H1 (cell line): ENCODE measurements around the gene HSPA1L. TPM values are rescaled to one million over a fixed set of nuclear protein-coding genes. Genes with fewer than 3 reads are reported as not detected.

Experiments used
- CTCF ChIA-PET: fragments of 300-600 bp; sonication (Branson Sonifier 250); formaldehyde crosslinking; loops from one replicate; lab custom pipeline; 2021; ENCODE audit not compliant: partially characterized antibody; lab: Charles Lee
- POLR2A ChIA-PET: fragments of 300-600 bp; sonication (Branson Sonifier 250); formaldehyde crosslinking; loops from one replicate; lab custom pipeline; 2021; ENCODE audit warnings: inconsistent platforms; ENCODE audit not compliant: partially characterized antibody; lab: Charles Lee
- DNase-seq, 2 experiments: peaks; one replicate each; pipeline versions ENCODE4 v3.0.0 to v3.0.0-alpha.2; 2010 to 2022; ENCODE audit warnings: low spot score in 2 of 2, low read depth in 1 of 2, mixed read lengths in 1 of 2
- FAIRE-seq: peaks from 2 replicates; lab custom pipeline; 2011; peaks lifted over from hg19 to GRCh38; lab: Jason Lieb, UNC
- H2AFZ ChIP-seq: 2 replicates; pipeline ENCODE4 v1.8.1; 2012; ENCODE audit warnings: low read length, inconsistent platforms
- H2AK5ac ChIP-seq: 2 replicates; pipeline ENCODE4 v1.6.1; 2013; ENCODE audit warnings: low read depth, low read length
- H2BK120ac ChIP-seq: replicated peaks from 2 replicates; pipeline ENCODE3; 2013; ENCODE audit warnings: low read depth, low read length, inconsistent platforms
- H2BK12ac ChIP-seq: 2 replicates; pipeline ENCODE4 v1.6.1; 2013; ENCODE audit warnings: low read depth, low read length
- H2BK15ac ChIP-seq: 2 replicates; pipeline ENCODE4 v1.6.1; 2013; ENCODE audit warnings: low read length
- H2BK20ac ChIP-seq: 2 replicates; pipeline ENCODE4 v1.6.1; 2013; ENCODE audit warnings: low read length
- H2BK5ac ChIP-seq: 2 replicates; pipeline ENCODE4 v1.6.1; 2013; ENCODE audit warnings: low read depth, low read length
- H3K14ac ChIP-seq: 2 replicates; pipeline ENCODE4 v1.6.1; 2013; ENCODE audit warnings: inconsistent platforms; ENCODE audit not compliant: insufficient read length
- H3K18ac ChIP-seq: 2 replicates; pipeline ENCODE4 v1.6.1; 2013; ENCODE audit warnings: low read length; ENCODE audit errors: extremely low read depth
- H3K23ac ChIP-seq: 2 replicates; pipeline ENCODE4 v1.6.1; 2013; ENCODE audit warnings: inconsistent platforms; ENCODE audit not compliant: insufficient read length
- H3K23me2 ChIP-seq: 2 replicates; pipeline ENCODE4 v1.6.1; 2013; ENCODE audit warnings: low read depth, low read length
- H3K27ac ChIP-seq: 2 replicates; pipeline ENCODE4 v1.6.1; 2011; ENCODE audit warnings: low read depth, low read length, inconsistent platforms
- H3K27me3 ChIP-seq, 4 experiments: replicated peaks in 1 of 4; 1 replicate in 1 of 4; 2 replicates in 3 of 4; pipeline versions ENCODE4 v1.6.1 to v1.8.1; 2011 to 2013; ENCODE audit warnings: low read length in 3 of 4, mild to moderate bottlenecking in 3 of 4, inconsistent platforms in 2 of 4, mixed read lengths in 2 of 4, moderate library complexity in 1 of 4; ENCODE audit not compliant: control insufficient read depth in 3 of 4, insufficient read depth in 3 of 4; ENCODE audit errors: extremely low read depth in 1 of 4
- H3K36me3 ChIP-seq, 4 experiments: 2 replicates each; pipeline versions ENCODE4 v1.6.1 to v1.8.1; 2011 to 2013; ENCODE audit warnings: mild to moderate bottlenecking in 4 of 4, low read length in 3 of 4, moderate library complexity in 2 of 4, control low read depth in 1 of 4, inconsistent platforms in 1 of 4; ENCODE audit not compliant: insufficient read depth in 4 of 4, control insufficient read depth in 2 of 4
- H3K4ac ChIP-seq: replicated peaks from 2 replicates; pipeline ENCODE3; 2013; ENCODE audit warnings: low read length, low read depth, mixed read lengths, inconsistent platforms; ENCODE audit not compliant: insufficient read length
- H3K4me1 ChIP-seq, 4 experiments: replicated peaks in 1 of 4; 1 replicate in 1 of 4; 2 replicates in 3 of 4; pipeline versions ENCODE4 v1.6.1 to v1.8.1; 2011 to 2013; ENCODE audit warnings: low read length in 3 of 4, inconsistent platforms in 2 of 4, mixed read lengths in 1 of 4; ENCODE audit not compliant: insufficient read depth in 4 of 4, control insufficient read depth in 3 of 4
- H3K4me2 ChIP-seq, 2 experiments: 2 replicates each; pipeline versions ENCODE4 v1.6.1 to v1.8.1; 2011 to 2013; ENCODE audit warnings: low read depth in 2 of 2, low read length in 2 of 2, control low read depth in 1 of 2, inconsistent platforms in 1 of 2, mild to moderate bottlenecking in 1 of 2; ENCODE audit not compliant: insufficient read depth in 1 of 2
- H3K4me3 ChIP-seq, 4 experiments: fragments of 200-600, 300-600 bp in 1 of 4; sonication (generic), shearing (Covaris generic), sonication (Bioruptor Twin) in 1 of 4; 2 replicates each; pipeline versions ENCODE4 v1.5.1 to v1.8.1; 2011 to 2016; ENCODE audit warnings: low read length in 4 of 4, low read depth in 3 of 4, control low read depth in 2 of 4, inconsistent platforms in 2 of 4, mild to moderate bottlenecking in 2 of 4, mixed read lengths in 1 of 4, moderate library complexity in 1 of 4; ENCODE audit not compliant: insufficient read depth in 2 of 4; ENCODE audit errors: extremely low read depth in 1 of 4
- H3K56ac ChIP-seq: replicated peaks from 2 replicates; pipeline ENCODE3; 2013; ENCODE audit warnings: low read depth, mild to moderate bottlenecking, mixed read lengths, low read length, inconsistent platforms; ENCODE audit not compliant: insufficient read length
- H3K79me1 ChIP-seq: 2 replicates; pipeline ENCODE4 v1.6.1; 2013; ENCODE audit warnings: low read depth, low read length, control low read depth
- H3K79me2 ChIP-seq, 2 experiments: 2 replicates each; pipeline versions ENCODE4 v1.6.1 to v1.8.1; 2012 to 2013; ENCODE audit warnings: low read length in 2 of 2, mild to moderate bottlenecking in 2 of 2, inconsistent platforms in 1 of 2; ENCODE audit not compliant: insufficient read depth in 2 of 2, control insufficient read depth in 1 of 2
- H3K9ac ChIP-seq, 4 experiments: replicated peaks in 1 of 4; 1 replicate in 1 of 4; 2 replicates in 3 of 4; pipeline versions ENCODE4 v1.6.1 to v1.8.1; 2011 to 2013; ENCODE audit warnings: low read depth in 3 of 4, low read length in 3 of 4, control low read depth in 2 of 4, mild to moderate bottlenecking in 2 of 4, moderate library complexity in 2 of 4, inconsistent platforms in 1 of 4; ENCODE audit errors: extremely low read depth in 1 of 4
- H3K9me3 ChIP-seq, 2 experiments: 2 replicates each; pipeline versions ENCODE4 v1.6.1 to v1.8.1; 2012 to 2013; ENCODE audit warnings: mild to moderate bottlenecking in 2 of 2, moderate library complexity in 2 of 2, control low read depth in 1 of 2, inconsistent platforms in 1 of 2, low read depth in 1 of 2, low read length in 1 of 2, mixed read lengths in 1 of 2; ENCODE audit not compliant: insufficient read depth in 2 of 2
- H4K20me1 ChIP-seq, 2 experiments: replicated peaks in 1 of 2; 2 replicates each; pipeline versions ENCODE3 to v1.8.1; 2011 to 2013; ENCODE audit warnings: inconsistent platforms in 2 of 2, low read length in 2 of 2, mild to moderate bottlenecking in 1 of 2; ENCODE audit not compliant: insufficient read depth in 2 of 2, control insufficient read depth in 1 of 2
- H4K5ac ChIP-seq: 2 replicates; pipeline ENCODE4 v1.6.1; 2013; ENCODE audit warnings: low read length, low read depth, mixed read lengths, inconsistent platforms; ENCODE audit not compliant: insufficient read length
- H4K8ac ChIP-seq: 2 replicates; pipeline ENCODE4 v1.8.0; 2013; ENCODE audit warnings: mild to moderate bottlenecking, moderate library complexity, low read length, inconsistent platforms; ENCODE audit not compliant: insufficient read depth; ENCODE audit errors: extremely low read depth
- H4K91ac ChIP-seq: replicated peaks from 2 replicates; pipeline ENCODE3; 2013; ENCODE audit warnings: low read length, mixed read lengths, inconsistent platforms; ENCODE audit not compliant: insufficient read length
- HDAC6 ChIP-seq: IDR thresholded peaks from one replicate; pipeline ENCODE4 v1.7.1; 2012; ENCODE audit warnings: low read depth, mild to moderate bottlenecking, inconsistent platforms, low read length, moderate library complexity
- KDM1A ChIP-seq: fragments of 200-600, 300-600 bp; sonication (generic); IDR thresholded peaks from 2 replicates; pipeline ENCODE4 v1.7.1; 2016; ENCODE audit warnings: mild to moderate bottlenecking, low read length, borderline replicate concordance
- RFX5 ChIP-seq: IDR thresholded peaks from 2 replicates; pipeline ENCODE4 v1.6.1; 2011; ENCODE audit warnings: low read depth, low read length, improper control_type of control experiment, borderline replicate concordance
- SIRT6 ChIP-seq: IDR thresholded peaks from one replicate; pipeline ENCODE4 v1.7.1; 2012; ENCODE audit warnings: low read length, inconsistent platforms
- SRF ChIP-seq: IDR thresholded peaks from 2 replicates; pipeline ENCODE4 v1.6.1; 2011; ENCODE audit warnings: mild to moderate bottlenecking, low read depth, low read length, moderate library complexity
- WGBS, 2 experiments: shearing (Covaris generic) in 1 of 2; methylation state at CpG; one replicate each; pipeline versions ENCODE4 v1.1.6 to v1.1.7; 2013 to 2015; ENCODE audit warnings: low lambda C conversion rate in 2 of 2, mixed read lengths in 2 of 2, inconsistent platforms in 1 of 2, low coverage in 1 of 2, missing lambda C conversion rate in 1 of 2; ENCODE audit not compliant: insufficient replicate concordance in 2 of 2, insufficient coverage in 1 of 2, insufficient read length in 1 of 2; ENCODE audit errors: extremely low coverage in 1 of 2, missing lambda C conversion rate in 1 of 2; 5-methylcytosine and 5-hydroxymethylcytosine counted together
- polyA plus RNA-seq, 7 experiments: library from polyadenylated mRNA; depleted of rRNA in 3 of 7; stranded (reverse) in 5 of 7; unstranded in 2 of 7; fragments of >200 nt in 5 of 7; fragments of 200-250 nt in 2 of 7; gene quantifications; 1 replicate in 5 of 7; 2 replicates in 1 of 7; 4 replicates in 1 of 7; pipeline versions ENCODE4 v1.2.1 to v1.2.3, GENCODE V29; 2011 to 2013; ENCODE audit warnings: missing spikeins in 2 of 7, mixed read lengths in 2 of 7
- total RNA-seq: library from RNA; stranded (reverse); fragmentation: NEBNext Ultra II Directional; extraction: Animal tissue kit (Norgen Biotek cat#: 25700); gene quantifications from 2 replicates; pipeline ENCODE4 v1.2.1, GENCODE V29; 2021

The HSPA1L gene
- total and polyA plus RNA-seq, 2 of the 8 experiments (the other 6 are each of a cell fraction or from before 2014, with no cell fraction given), result 1.00 to 1.9 TPM

- Histone ChIP-seq H2BK20ac (no peak overlapping the region), H4K5ac (no peak overlapping the region), H3K9ac (no peak overlapping the region), H2BK15ac (no peak overlapping the region), H3K4ac (no peak overlapping the region), H3K27me3 (no peaks in the 10 kb centered on the region), H3K27ac (no peak overlapping the region), H4K20me1 (no peaks in the 10 kb centered on the region), H3K9me3 (no peaks in the 10 kb centered on the region), H2BK12ac (no peak overlapping the region), H3K18ac (no peak overlapping the region), H3K14ac (no peak overlapping the region), H2BK5ac (no peak overlapping the region), H3K4me2 (no peak overlapping the region), H2BK120ac (no peak overlapping the region), H3K4me3 (no peak overlapping the region), H3K56ac (no peak overlapping the region), H3K4me1 (peaks cover 0 to 11% (median under 1%) of the 10 kb centered on the region in 4 experiments; a peak in 4 of 7 replicates), H4K91ac (no peak overlapping the region), H4K8ac (no peak overlapping the region), H2AFZ (no peak overlapping the region), H3K23ac (no peak overlapping the region), H3K79me1 (no peaks in the 10 kb centered on the region), H3K79me2 (no peaks in the 10 kb centered on the region), H2AK5ac (no peak overlapping the region), H3K23me2 (peaks cover 3% of the 10 kb centered on the region; the same call in 1 of the 2 replicates), H3K36me3 (peaks cover 0 to 16% (median 1%) of the 10 kb centered on the region in 4 experiments; a peak in 3 of 8 replicates)
- POLR2A ChIA-PET, result interaction anchor here (0.6 to 1.6 kb wide), 8 partner anchors 11 to 103 kb away, joined by 3 to 12 read pairs (median 4); partner anchors contain the start of genes C6orf47, DDAH2 and MSH5
- DNase-seq, result no peak
- WGBS, 2 experiments, result 98% methylated on average over 4 of the region's 4 CpGs; no CpG with 5 or more reads in 1 of the 2 experiments
- CTCF ChIA-PET, result interaction anchor here (0.5 to 1.6 kb wide), 8 partner anchors 9 to 134 kb away, joined by 3 to 5 read pairs (median 3); partner anchors contain the start of genes CLIC1 and VWA7
- FAIRE-seq, result no peak
- no peak for TF ChIP-seq RFX5
- TF ChIP-seq SRF, result no peak
- TF ChIP-seq KDM1A, result no peak
- TF ChIP-seq SIRT6, result no peak
- TF ChIP-seq HDAC6, result no peak
Measured at GRCh38 chr6:31764198-31764597, 50.9 kb downstream of the HSPA1L start.
